AG08395 (cell line): ENCODE data around the gene B3GLCT.
A peak's percentile ranks its signal among the peaks of the same experiment; 100 is the strongest.

Experiments used
- DNase-seq: peaks from one replicate; pipeline ENCODE4 v3.0.0; 2012; ENCODE audit warnings: mixed read lengths, low spot score

B3GLCT gene

DNA sequence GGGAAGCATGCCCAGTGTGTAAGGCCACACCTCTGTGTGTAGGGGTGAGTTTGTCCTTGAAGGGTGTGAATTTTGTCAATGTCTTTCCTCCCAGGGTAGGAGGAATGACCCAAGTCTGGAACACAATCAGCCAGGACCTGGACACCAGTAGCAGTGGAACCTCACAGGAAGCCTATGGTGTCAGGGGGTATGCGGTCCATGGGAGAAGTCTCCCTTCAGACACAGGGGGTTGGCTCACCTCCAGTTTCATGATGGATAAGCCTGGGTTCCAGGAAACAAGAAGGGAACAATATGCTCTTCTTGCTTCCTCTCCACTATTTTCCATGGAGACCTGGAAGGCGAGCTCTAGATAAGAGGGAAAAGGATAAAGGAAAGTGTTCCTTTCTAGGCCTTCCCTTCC lies 23.9 kb downstream of the B3GLCT start:
- DNase-seq, result no peak

DNA sequence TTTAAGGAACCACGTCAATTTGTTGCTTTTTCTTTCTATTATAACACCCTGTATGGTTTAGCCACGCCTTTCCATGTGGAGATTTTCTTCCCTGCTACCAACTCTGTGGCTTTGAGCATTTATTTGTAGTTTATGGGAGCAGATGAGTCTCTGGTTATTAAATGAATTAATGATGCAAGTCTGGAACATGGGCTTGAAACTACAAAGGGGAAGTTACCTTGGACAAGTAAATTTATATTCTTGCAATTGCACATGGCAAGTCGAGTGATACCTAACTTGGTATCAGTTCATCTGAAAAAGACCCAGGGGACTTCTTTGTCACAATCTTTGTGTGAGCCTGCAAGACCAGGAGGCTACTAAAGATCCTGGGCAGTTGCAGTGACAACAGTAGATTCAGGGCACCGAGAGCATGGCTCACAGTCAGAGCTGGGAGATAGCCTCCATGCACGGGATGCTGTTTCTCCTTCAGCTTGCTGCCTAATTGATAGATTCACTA lies 24.4 kb downstream of the B3GLCT start:
- DNase-seq, result no peak

GRCh38 chr13:31224963-31225559 lies 25.3 kb downstream of the B3GLCT start:
- no peak for DNase-seq

- DNase-seq, result no peak
Observed at GRCh38 chr13:31225998-31226675, 26.4 kb downstream of the B3GLCT start.

- DNase-seq, result peak; percentile 22
Observed at GRCh38 chr13:31227063-31227462, 27.3 kb downstream of the B3GLCT start.

DNA sequence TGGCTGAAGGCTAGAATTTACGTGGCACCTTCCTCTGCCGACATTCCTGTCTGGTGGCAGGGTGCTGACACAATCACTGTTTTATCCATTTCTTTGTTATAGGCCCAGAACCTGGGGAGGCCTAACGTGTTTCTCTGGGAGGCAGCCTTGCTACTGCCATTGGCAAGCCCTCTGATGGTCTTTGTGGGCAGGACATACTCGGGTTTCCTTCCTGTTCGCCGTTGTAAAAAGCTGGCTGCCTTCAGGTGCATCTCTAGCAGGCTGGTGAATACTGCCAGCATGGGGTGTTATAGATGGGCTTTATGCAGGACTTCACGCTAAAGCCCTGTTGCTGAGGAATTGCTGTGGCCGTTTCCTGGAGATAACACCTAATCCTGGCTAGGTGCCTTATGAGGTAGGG lies 28.1 kb downstream of the B3GLCT start:
- no peak for DNase-seq

- DNase-seq, result peak; percentile 7
Observed at GRCh38 chr13:31234729-31235128, 35.0 kb downstream of the B3GLCT start.

GRCh38 chr13:31236211-31236786 lies 36.5 kb downstream of the B3GLCT start:
- peak; percentile 47 for DNase-seq

DNA sequence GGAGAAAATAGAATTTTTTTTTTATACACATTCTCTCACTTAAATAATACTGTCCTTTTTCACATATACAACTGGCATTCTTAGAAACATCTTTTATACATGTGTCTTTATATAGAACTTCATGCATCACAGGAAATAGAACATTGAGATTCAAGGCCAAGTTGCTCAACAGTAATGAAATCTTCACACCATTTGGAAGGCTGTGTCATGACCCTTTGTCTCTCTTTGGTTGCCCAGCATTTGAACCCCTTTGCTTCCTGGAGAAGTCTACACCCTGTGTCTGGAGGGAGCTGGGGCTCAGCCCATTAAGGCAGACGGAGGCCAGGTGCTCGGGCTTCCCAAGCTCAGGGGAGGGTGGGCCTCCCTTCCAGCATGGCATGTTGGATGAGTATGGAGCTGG lies 41.1 kb downstream of the B3GLCT start:
- no peak for DNase-seq

- peak; percentile 32 for DNase-seq
Observed at GRCh38 chr13:31242367-31242766, 42.6 kb downstream of the B3GLCT start.

GRCh38 chr13:31242916-31243315 lies 43.1 kb downstream of the B3GLCT start:
- DNase-seq, result peak; percentile 5

DNA sequence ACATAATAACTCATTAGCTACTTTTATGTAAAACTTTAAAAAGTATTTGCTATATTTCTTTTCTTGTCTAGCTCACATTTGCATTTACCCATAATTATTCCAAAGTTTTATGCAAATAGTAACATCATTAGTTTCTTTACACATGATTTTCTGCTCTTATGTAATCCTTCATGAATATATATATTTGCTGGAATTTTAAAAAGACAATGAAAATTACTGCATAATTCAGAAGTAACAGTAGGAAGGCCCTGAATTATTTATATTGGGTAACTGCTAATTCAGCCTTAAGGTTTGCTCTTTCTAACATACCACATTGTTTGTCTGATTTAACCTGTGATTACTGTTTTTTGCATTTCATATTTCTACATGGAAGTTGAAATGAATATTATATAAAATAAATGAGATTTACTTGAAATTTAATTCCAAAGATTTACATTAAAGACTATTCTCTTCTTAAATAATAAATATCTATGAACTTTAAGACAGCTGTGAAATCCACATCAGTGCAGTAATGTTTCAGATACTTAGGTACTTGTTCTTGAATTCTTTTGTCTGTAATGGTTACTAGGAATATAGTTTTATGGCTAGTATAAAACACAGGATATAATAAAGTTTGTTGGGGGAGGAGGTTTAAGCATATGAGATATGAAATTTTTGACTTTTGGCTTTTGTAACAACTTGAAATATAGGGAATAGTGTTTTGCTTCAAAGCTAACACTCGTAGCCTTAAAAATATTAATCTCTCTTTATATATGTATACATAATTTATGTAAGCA lies 46.0 kb downstream of the B3GLCT start:
- DNase-seq, result no peak

- no peak for DNase-seq
Observed at GRCh38 chr13:31246918-31247317, 47.1 kb downstream of the B3GLCT start.

GRCh38 chr13:31248361-31248760 lies 48.6 kb downstream of the B3GLCT start:
- no peak for DNase-seq

- DNase-seq, result no peak
Observed at GRCh38 chr13:31248965-31249539, 49.3 kb downstream of the B3GLCT start.

- DNase-seq, result no peak
Observed at GRCh38 chr13:31250435-31250834, 50.7 kb downstream of the B3GLCT start.

DNA sequence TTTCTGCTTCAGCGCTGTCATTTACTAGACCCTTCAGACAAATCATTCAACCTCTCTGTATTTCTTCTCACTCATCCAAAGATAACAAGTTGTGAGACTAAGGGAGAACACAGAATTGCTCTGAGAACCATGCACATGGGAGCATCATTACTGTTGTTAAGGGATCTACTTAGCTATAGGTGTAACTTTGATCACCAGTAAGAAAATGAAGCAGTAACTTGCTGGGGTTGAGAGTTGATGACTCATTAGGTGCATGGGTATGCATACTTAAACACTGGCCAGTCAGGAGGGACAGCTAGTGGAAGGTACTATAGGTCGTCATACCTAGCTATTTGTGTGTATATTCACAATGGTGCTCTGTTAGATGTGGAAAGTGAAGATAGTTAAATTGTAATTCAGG lies 61.5 kb downstream of the B3GLCT start:
- no peak for DNase-seq

GRCh38 chr13:31263346-31263745 lies 63.6 kb downstream of the B3GLCT start:
- DNase-seq, result no peak

- DNase-seq, result no peak
Observed at GRCh38 chr13:31264151-31264550, 64.4 kb downstream of the B3GLCT start.

GRCh38 chr13:31267126-31267784 lies 67.5 kb downstream of the B3GLCT start:
- no peak for DNase-seq

DNA sequence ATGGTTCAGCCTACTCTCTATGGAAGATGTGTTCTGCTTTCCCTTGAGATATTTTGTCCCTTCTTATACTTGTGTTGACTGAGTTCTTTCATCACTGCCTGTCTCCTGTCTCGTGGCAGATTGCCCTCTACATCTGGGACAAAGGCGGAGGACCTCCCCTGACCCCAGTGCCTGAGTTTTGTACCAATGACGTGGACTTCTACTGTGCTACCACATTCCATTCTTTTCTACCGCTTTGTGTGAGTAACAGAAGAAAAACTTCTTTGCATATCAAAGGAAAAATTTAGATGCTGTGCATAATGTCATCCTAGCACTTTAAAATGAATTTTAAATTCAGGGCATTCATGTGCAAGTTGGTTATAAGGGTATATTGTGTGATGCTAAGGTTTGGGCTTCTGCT lies 74.6 kb downstream of the B3GLCT start:
- peak; percentile 52 for DNase-seq

- no peak for DNase-seq
Observed at GRCh38 chr13:31276421-31276820, 76.6 kb downstream of the B3GLCT start.
